Aorta (tissue), 5 donors: Measurements from ENCODE around the gene ZNF200. TPM values are rescaled to one million over a fixed set of nuclear protein-coding genes. Genes with fewer than 3 reads are reported as not detected.
A peak's percentile ranks its signal among the peaks of the same experiment; 100 is the strongest.
"Not testable (repeated sequence)": the region's sequence is repeated elsewhere in the genome, so short reads cannot be mapped to it uniquely, and the experiment has no call there.

ENCODE experiments used
- ATAC-seq: fragments of 200-7000 bp; cut with Tn5 transposase; one replicate; pipeline ENCODE4 v1.9.1; 2022; ENCODE audit warnings: moderate library complexity; ENCODE audit not compliant: low FRiP score
- DNase-seq, 2 donors: peaks; one replicate each; pipeline ENCODE4 v3.0.0-alpha.2; 2020
- H3K27ac ChIP-seq, 2 donors: one replicate each; pipeline ENCODE4 v1.5.1; 2013; ENCODE audit warnings: low read length in 2 of 2, mild to moderate bottlenecking in 2 of 2, moderate library complexity in 2 of 2, control low read depth in 1 of 2, inconsistent platforms in 1 of 2, low read depth in 1 of 2
- H3K27me3 ChIP-seq, 2 donors: one replicate each; pipeline ENCODE4 v1.6.1; 2013; ENCODE audit warnings: control low read depth in 1 of 2, low read length in 1 of 2, mild to moderate bottlenecking in 1 of 2, moderate library complexity in 1 of 2; ENCODE audit not compliant: insufficient read depth in 2 of 2, control insufficient read depth in 1 of 2
- H3K36me3 ChIP-seq, 2 donors: one replicate each; pipeline ENCODE4 v1.6.1; 2013; ENCODE audit warnings: control low read depth in 1 of 2, low read length in 1 of 2, mild to moderate bottlenecking in 1 of 2; ENCODE audit not compliant: insufficient read depth in 2 of 2, control insufficient read depth in 1 of 2
- H3K4me1 ChIP-seq, 2 donors: one replicate each; pipeline ENCODE4 v1.6.1; 2013; ENCODE audit warnings: low read length in 2 of 2, control low read depth in 1 of 2, mild to moderate bottlenecking in 1 of 2, moderate library complexity in 1 of 2; ENCODE audit not compliant: insufficient read depth in 2 of 2, control insufficient read depth in 1 of 2
- H3K4me3 ChIP-seq, 2 donors: one replicate each; pipeline ENCODE4 v1.5.1; 2013; ENCODE audit warnings: low read length in 2 of 2, control low read depth in 1 of 2, mild to moderate bottlenecking in 1 of 2
- H3K9me3 ChIP-seq: one replicate; pipeline ENCODE4 v1.6.1; 2013; ENCODE audit warnings: mild to moderate bottlenecking, low read length; ENCODE audit not compliant: control insufficient read depth
- WGBS, 2 donors: extraction: QIAGEN DNeasy Blood & Tissue Kit; methylation state at CpG; one replicate each; pipeline ENCODE4 v1.1.7; 2013; 5-methylcytosine and 5-hydroxymethylcytosine counted together
- intact Hi-C, 2 donors: fragments of 100-400 bp; cut with DNase I; formaldehyde crosslinking; loops; one replicate each; pipeline versions ENCODE4 v1.14.2 to v1.15.0; 2022
- polyA plus RNA-seq, 2 donors: library from polyadenylated mRNA; stranded (reverse); fragments of 200-250 nt; gene quantifications; one replicate each; pipeline ENCODE4 v1.2.3, GENCODE V29; 2013
- total RNA-seq, 2 donors: library from RNA; stranded (reverse); fragmentation: NEBNext Ultra II Directional; extraction: Animal tissue kit (Norgen Biotek cat#: 25700); gene quantifications; one replicate each; pipeline ENCODE4 v1.2.1, GENCODE V29; 2021
- donor health status: healthy with polysubstance abuse.
- donor health status: Bipolar disorder and iron deficiency.
- donor health status: DM: no; HTN: no; CAD: no.
- donor health status: DM: no; HTN: no; CAD: no.
- donor health status: DM: yes; HTN: yes; CAD: no.

ZNF200 gene
- total and polyA plus RNA-seq, 4 donors, result 4.0 to 8.1 (median 6.0) TPM

- Histone ChIP-seq H3K4me1 (no peaks in the 10 kb centered on the region), H3K27ac (no peak overlapping the region), H3K4me3 (no peak overlapping the region), H3K27me3 (no peaks in the 10 kb centered on the region), H3K36me3 (no peaks in the 10 kb centered on the region), H3K9me3 (no peaks in the 10 kb centered on the region)
- DNase-seq (no peak), ATAC-seq (no peak)
- intact Hi-C loops, result loop anchor here in 1 of 2 donors (5.0 kb wide), 1 partner anchor 43 kb away; no protein-coding TSS in a partner anchor
Observed at GRCh38 chr16:3274947-3275346, 40.0 kb upstream of the ZNF200 start.

GRCh38 chr16:3274490-3274889 lies 39.5 kb upstream of the ZNF200 start:
- ATAC-seq, result no peak
- 40 to 42% methylated on average over 4 of the region's 4 CpGs for whole genome bisulfite sequencing, 2 donors

GRCh38 chr16:3271281-3271680 lies 36.3 kb upstream of the ZNF200 start:
- H3K36me3 ChIP-seq, H3K27ac ChIP-seq, H3K9me3 ChIP-seq, intact Hi-C loops, ATAC-seq, H3K4me1 ChIP-seq, DNase-seq, H3K4me3 ChIP-seq, H3K27me3 ChIP-seq: not testable (repeated sequence)
- 91 to 94% methylated on average over 22 of the region's 22 CpGs for WGBS, 2 donors

More at GRCh38 chr16:3274490-3274889, 39.5 kb upstream of the ZNF200 start:
- no peaks in the 10 kb centered on the region for H3K27me3 ChIP-seq
- no peaks in the 10 kb centered on the region for H3K36me3 ChIP-seq
- no peaks in the 10 kb centered on the region for H3K9me3 ChIP-seq
- H3K4me3 ChIP-seq, result no peak overlapping the region
- no peak overlapping the region for H3K27ac ChIP-seq
- DNase-seq, result no peak
- H3K4me1 ChIP-seq, result no peaks in the 10 kb centered on the region
- intact Hi-C loops, result no loop called here

GRCh38 chr16:3270718-3271117 lies 35.8 kb upstream of the ZNF200 start:
- H3K36me3 ChIP-seq, H3K4me3 ChIP-seq, H3K27ac ChIP-seq, H3K27me3 ChIP-seq, DNase-seq, H3K9me3 ChIP-seq, H3K4me1 ChIP-seq, ATAC-seq, intact Hi-C loops: not testable (repeated sequence)
- 81 to 82% methylated on average over 5 of the region's 5 CpGs for WGBS, 2 donors

GRCh38 chr16:3268294-3268693 lies 33.3 kb upstream of the ZNF200 start:
- Histone ChIP-seq H3K27ac (no peak overlapping the region), H3K4me1 (no peaks in the 10 kb centered on the region), H3K9me3 (no peaks in the 10 kb centered on the region), H3K36me3 (peaks cover 0 to 3% of the 10 kb centered on the region in 2 donors), H3K27me3 (no peaks in the 10 kb centered on the region), H3K4me3 (no peak overlapping the region)
- intact Hi-C loops, result no loop called here
- WGBS, 2 donors, result 32 to 38% methylated on average over 1 of the region's 1 CpG
- ATAC-seq, result no peak
- DNase-seq, result no peak

GRCh38 chr16:3266873-3267537 lies 32.0 kb upstream of the ZNF200 start:
- intact Hi-C loops, result loop anchor here in 1 of 2 donors (2.0 kb wide), 1 partner anchor 16 kb away; the partner anchor contains the start of gene ZNF263
- no peak overlapping the region for H3K27ac ChIP-seq
- peaks cover 0 to 3% of the 10 kb centered on the region in 2 donors for H3K36me3 ChIP-seq
- H3K4me3 ChIP-seq, result no peak overlapping the region
- H3K9me3 ChIP-seq, result no peaks in the 10 kb centered on the region
- DNase-seq (peak in 1 of 2 donors; percentile 66), ATAC-seq (no peak)
- H3K27me3 ChIP-seq, result no peaks in the 10 kb centered on the region
- WGBS, 2 donors, result 28 to 30% methylated on average over 5 of the region's 5 CpGs
- no peaks in the 10 kb centered on the region for H3K4me1 ChIP-seq

GRCh38 chr16:3264137-3265036 lies 29.4 kb upstream of the ZNF200 start:
- intact Hi-C loops, result no loop called here
- no peaks in the 10 kb centered on the region for H3K9me3 ChIP-seq
- WGBS, 2 donors, result 1% methylated on average over 68 to 77 of the region's 77 CpGs

GRCh38 chr16:3262517-3262916 lies 27.6 kb upstream of the ZNF200 start:
- Histone ChIP-seq H3K27me3 (no peaks in the 10 kb centered on the region), H3K9me3 (no peaks in the 10 kb centered on the region), H3K27ac (no peak overlapping the region), H3K36me3 (no peaks in the 10 kb centered on the region), H3K4me1 (no peaks in the 10 kb centered on the region), H3K4me3 (no peak overlapping the region)
- WGBS, 2 donors, result 94 to 99% methylated on average over 4 of the region's 4 CpGs
- intact Hi-C loops, result no loop called here
- DNase-seq, result no peak
- ATAC-seq, result no peak

More at GRCh38 chr16:3264137-3265036, 29.4 kb upstream of the ZNF200 start:
- peak overlapping the region; percentile 60 to 81 for H3K4me3 ChIP-seq
- no peaks in the 10 kb centered on the region for H3K27me3 ChIP-seq
- DNase-seq, result peak; percentile 99
- peak overlapping the region; percentile 47 to 87 for H3K27ac ChIP-seq
- H3K4me1 ChIP-seq, result no peaks in the 10 kb centered on the region
- peaks cover 0 to 3% of the 10 kb centered on the region in 2 donors for H3K36me3 ChIP-seq
- peak; percentile 97 for ATAC-seq
